ENCODE data around the gene PYGL.

DNA sequence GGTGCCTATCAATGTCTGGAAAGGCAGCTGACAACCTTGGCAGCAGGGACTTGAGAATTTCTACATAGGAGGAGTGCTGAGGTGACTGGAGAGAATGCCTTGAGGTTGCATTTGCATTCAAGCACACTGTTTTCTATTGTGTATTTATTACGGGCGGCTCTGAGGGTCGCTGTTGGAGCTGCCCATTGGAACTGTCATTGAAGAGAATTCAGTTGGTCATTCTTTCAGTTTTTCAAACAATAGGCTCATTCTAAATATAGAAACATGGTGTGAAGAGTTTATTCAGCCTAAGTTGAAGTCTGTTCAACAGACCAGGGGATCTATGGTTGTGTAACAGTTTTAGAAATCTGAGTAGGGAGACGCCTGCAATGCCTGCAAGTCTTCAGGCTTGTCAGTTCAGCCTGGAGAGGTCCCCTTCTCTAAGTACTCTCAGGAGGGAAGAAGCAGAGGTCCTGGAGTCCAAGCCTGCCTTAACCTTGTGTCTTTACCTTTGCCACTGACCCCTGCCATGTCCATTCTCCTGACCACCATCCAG lies 82.2 kb downstream of the PYGL start:
- TF ChIP-seq CTCF (IDR thresholded peaks at IDR 0.05; ENCODE audit: low read depth, low read length) (no peak), EZH2phosphoT487 (IDR thresholded peaks at IDR 0.05; ENCODE audit: low read depth) (no peak)
